IPS-NIHi7 (cell line): Measurements from ENCODE around the gene EME1.
"Not testable (repeated sequence)": the region's sequence is repeated elsewhere in the genome, so short reads cannot be mapped to it uniquely, and the experiment has no call there.

Experiments used
- DNase-seq: peaks from one replicate; pipeline ENCODE4 v3.0.0; 2012; ENCODE audit warnings: mixed read lengths; ENCODE audit errors: extremely low spot score

The EME1 gene

DNA sequence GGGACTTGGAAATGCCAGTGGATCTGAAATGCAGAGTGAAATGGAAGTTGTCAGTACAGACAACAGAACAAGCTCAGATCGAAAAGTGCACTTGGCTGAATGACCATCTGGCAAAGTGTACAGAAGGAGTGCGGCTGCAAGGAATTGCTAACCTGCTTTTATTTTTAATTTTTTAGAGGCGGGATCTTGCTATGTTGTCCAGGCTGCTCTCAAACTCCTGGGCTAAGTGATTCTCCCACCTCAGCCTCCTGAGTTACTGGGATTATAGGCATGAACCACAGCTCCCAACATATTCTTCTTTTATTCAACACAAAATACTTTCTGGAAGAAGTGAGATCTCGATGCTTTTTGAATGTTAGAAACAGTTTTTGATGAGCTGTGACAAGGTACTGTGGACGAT lies 20.7 kb downstream of the EME1 start:
- no peak for DNase-seq

DNA sequence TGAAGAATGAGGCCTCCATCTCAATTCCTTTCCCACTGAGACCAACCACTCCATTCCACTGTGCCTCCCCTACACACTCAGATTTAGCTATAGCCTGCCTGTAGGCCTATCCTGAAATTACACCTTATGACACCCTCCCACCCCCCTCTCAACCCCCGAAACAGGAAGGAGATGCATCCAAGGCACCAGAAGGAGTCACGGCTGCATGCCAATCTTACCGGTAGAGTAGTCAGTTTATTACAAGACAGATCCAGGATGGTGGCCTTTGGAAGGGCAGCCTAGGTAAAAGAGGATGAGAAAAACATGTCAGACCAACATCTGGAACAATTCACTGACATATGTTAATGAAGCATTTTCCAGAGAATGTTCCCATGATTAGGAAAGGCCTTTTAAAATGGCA lies 21.7 kb downstream of the EME1 start:
- DNase-seq, result no peak

DNA sequence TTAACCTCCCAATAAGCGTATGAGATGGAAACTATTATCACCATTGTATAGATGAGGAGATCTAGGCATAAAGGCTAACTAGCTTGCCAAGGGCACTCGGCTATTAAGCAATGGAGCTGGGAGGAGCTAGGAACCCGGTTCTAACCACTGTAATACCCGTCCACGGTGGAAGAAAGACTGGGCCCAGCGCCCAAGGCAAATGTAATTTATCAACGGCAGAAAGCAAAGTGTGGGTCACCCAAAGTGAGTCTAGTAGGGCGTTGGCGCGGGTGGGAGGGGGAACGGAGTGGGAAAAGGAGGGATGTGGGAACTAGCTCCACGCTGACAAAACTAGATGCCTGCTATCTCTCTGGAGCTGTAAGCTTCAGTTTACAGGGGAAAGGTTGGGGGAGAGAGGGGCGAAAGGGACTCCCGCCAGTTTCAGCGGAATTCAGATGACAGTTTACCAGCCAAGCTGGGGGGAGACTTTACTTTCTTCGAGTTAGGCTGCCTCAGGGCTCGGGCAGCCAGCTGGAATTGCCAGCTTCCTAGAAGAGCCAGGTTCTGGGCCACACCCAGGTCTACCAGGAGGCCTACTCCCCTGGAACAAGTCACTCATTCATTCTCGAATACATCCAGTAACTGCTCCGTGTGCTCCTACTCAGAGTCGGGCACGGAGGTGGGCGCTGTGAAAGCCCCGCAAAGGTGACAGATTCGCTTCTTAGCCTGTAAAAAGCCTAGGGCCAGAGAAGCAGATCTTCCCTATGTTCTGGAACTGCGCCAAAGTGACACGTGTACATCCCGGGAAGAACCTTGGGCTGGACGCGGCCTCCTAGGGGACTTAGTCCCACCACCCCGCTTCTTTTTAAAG lies 23.5 kb downstream of the EME1 start:
- no peak for DNase-seq

- peak; percentile 94 for DNase-seq
These were observed 24.3 kb downstream of the EME1 start, which contains the start of gene LRRC59 for GRCh38 chr17:50397111-50397918. Gene LRRC59 (minus strand): TSS chr17:50397523. CDS start chr17:50397317, 206 bp downstream.

DNA sequence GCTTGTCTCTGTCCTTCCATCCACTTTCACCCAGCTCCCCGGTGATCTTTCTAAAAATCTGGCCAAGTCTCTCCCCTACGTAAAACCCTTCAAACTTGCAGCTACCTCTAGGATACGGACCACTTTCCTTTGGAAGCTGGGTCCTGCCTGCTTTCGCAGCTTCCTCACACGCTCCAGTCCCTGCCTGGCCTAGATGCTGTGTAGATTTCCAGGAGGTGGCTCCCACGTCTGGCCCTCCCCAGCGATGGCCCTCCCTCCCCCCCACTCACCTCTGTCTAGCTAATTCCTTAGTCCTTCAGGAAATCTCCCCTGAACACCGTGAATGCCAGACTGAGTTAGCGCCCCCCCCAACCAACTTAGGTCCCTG lies 24.9 kb downstream of the EME1 start:
- DNase-seq, result peak; percentile 31

DNA sequence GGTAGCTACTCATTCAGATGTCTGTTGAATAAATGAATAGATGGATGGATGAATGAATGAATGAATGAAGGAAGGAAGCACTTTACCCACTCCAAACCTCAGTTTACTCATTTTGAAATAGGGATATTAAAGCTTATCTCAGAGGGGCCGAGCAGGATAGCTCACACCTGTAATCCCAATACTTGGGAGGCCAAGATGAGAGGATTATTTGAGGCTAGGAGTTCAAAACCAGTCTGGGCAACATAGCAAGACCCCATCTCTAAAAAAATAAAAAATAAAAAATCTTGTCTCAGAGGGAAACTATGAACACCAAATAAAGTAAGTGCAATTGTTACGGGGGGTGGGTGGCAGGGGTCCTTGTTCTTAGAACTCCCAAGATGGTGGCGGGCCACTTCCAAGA lies 25.6 kb downstream of the EME1 start:
- not testable (repeated sequence) for DNase-seq

DNA sequence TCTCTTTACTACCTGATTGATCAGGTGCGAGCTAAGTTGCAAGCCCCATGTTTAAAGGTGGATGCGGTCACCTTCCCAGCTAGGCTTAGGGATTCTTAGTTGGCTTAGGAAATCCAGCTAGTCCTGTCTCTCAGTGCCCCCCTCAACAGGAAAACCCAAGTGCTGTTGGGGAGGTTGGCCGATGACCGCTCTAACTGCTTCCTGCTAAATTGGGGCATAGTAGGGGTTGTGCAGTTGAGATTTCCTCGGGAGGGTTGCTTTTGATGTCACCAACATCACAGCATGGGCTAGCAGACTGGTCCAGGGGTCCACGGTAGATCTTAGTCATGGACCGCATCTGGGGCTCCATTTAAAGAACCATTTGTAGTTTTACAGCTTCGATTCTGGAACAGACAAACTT lies 26.6 kb downstream of the EME1 start:
- DNase-seq, result not testable (repeated sequence)

DNA sequence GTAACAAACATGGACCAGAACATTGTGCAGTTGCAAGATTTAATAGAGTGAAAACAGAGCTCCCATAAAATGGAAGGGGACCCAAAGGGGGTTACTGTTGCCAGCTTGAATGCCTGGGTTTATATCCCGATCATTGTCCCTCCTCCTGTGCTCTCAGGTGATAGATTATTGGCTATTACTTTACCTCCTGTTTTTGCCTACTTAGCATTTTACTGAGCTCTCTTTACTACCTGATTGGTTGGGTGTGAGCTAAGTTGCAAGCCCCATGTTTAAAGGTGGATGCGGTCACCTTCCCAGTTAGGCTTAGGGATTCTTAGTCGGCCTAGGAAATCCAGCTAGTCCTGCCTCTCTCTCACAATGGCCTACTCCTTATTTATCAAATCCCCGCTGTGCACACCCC lies 32.3 kb downstream of the EME1 start:
- not testable (repeated sequence) for DNase-seq

GRCh38 chr17:50406578-50406977 lies 33.5 kb downstream of the EME1 start:
- DNase-seq, result no peak

- no peak for DNase-seq
These were observed 34.9 kb downstream of the EME1 start for GRCh38 chr17:50407921-50408320.

- no peak for DNase-seq
These were observed 39.2 kb downstream of the EME1 start for GRCh38 chr17:50412188-50412732.

GRCh38 chr17:50414808-50415207 lies 41.8 kb downstream of the EME1 start:
- no peak for DNase-seq

DNA sequence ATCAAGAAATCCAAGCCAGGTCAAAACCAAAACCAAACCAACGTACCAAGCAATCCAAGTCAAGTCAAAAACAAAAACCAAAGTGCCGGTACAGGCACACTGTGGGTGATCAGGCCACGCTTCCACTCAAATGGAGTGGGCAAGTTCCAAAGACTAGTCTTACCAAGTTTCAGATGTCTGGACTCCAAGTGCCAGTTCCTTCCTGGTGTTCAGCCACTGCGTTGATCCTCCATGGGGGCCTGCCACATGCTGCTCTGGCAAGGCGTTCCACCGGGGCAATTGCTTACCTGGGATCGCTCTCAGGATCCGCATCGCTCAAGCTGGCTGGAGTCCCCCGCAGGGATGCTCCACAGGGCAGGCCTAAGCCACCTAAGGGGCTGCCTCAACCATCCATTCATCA lies 46.5 kb downstream of the EME1 start:
- not testable (repeated sequence) for DNase-seq

DNA sequence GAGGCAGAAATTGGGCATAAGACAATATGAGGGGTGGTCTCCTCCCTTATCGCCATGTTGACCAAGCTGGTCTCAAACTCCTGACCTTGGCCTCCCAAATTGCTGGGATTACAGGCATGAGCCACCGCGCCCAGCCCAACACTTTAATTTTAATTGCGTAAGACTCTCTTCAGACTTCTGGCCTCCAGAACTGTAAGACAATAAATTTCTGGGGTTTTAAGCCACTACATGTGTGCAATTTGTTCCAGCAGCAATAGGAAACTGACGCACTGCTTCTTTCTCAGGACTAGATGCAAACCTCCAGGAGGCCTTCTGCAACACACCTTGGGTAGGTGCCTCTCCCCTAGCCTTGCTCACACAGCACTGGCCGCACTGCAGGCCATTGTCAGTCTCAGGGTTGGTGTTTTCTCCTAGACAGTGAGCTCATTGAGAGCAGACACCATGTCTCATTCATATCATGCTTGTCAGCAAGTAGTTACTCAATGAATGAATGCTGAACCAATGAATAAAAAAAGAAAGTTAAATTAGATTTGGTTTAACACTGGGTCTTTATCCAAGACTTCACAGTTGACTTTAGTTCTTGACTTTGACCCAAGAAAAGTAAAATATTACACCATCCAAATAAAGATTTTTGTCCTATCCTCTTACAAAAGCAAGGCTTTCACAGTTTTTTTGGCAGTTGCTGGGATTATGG lies 47.5 kb downstream of the EME1 start:
- no peak for DNase-seq

DNA sequence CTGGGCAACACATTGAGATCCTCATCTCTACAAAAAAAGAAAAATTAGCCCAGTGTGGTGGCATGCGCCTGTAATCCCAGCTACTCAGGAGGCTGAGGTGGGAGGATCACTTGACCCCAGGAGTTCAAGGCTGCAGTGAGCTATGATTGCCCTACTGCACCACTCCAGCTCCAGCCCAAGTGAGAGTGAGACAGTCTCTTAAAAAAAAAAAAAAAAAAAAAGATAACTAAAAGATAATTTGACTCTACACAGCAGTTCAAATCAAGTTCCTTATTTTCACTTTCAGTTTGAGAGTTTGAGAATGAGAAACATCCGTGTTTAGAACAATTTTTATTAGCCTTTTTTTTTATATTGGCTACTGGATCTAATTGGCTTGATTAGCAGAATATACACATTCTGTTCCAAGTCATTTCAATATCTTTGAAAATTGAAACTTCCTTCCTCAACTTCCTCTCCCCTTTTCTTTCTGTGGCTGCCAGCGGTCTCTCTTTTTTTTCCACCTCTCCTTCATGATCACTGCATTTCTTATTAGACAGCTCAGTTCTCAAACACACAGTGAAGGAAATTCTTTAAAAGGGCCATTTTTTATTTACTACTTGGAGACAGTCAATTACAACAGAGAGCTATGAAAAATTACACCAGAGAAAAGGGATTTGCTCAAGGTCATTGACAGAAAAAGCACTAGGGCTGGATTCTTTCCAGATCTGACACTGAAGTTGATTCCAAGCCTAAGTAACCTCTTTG lies 48.5 kb downstream of the EME1 start:
- no peak for DNase-seq

DNA sequence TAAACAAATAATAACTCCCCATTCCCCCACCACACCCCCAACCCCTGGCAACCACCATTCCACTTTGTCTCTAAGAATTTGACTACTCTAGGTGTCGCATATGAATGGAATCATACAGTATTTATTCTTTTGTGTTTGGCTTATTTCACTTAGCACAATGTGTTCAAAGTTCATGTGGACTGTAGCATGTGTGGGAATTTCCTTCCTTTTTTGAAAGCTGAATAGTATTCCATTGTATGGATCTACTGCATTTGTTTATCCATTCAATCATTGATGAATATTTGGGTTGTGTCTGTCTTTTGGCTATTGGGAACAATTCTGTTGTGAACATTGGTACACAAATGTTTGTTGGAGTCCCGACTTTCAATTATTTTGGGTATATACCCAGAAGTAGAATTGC lies 49.7 kb downstream of the EME1 start:
- DNase-seq, result no peak

- DNase-seq, result no peak
These were observed 50.6 kb downstream of the EME1 start for GRCh38 chr17:50423553-50424159.

DNA sequence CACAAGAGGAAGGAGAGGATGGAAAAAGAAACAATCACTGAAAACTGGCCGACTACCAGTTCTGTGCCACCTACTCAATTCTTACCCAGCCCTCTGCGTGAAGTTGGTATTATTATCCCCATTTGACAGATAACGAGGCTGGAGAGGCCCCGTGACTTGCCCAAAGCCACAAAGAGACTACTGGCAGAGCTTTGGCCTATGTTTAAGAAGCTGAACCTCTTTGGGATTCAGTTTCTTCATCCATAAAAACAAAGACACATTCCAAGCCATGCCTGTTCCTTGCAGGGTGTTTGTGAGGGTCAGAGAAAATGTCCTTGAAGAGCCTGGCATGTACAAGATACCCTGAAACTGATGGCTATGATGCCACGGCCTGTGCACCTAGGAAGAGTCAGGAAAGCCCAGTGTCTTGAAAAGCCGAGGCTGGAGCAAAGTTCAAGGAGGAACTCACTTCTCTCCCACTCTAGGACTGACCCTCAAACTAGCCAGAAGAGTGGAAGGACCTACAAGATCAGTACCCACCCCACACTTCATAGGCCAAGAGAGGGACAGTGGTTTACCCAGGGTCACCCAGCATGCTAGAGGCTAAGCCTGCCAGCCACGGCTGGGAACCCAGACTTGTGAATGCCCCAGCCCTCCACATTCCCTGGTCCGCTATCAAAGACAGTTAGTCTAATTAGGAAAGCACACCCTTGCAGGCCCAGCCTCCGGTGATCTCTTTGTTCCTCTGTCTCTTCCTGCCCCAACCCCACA lies 51.4 kb downstream of the EME1 start:
- DNase-seq, result no peak

GRCh38 chr17:50424996-50425681 lies 52.1 kb downstream of the EME1 start:
- DNase-seq, result no peak
